ENCODE measurements around the gene RRP15.

Gene RRP15

DNA sequence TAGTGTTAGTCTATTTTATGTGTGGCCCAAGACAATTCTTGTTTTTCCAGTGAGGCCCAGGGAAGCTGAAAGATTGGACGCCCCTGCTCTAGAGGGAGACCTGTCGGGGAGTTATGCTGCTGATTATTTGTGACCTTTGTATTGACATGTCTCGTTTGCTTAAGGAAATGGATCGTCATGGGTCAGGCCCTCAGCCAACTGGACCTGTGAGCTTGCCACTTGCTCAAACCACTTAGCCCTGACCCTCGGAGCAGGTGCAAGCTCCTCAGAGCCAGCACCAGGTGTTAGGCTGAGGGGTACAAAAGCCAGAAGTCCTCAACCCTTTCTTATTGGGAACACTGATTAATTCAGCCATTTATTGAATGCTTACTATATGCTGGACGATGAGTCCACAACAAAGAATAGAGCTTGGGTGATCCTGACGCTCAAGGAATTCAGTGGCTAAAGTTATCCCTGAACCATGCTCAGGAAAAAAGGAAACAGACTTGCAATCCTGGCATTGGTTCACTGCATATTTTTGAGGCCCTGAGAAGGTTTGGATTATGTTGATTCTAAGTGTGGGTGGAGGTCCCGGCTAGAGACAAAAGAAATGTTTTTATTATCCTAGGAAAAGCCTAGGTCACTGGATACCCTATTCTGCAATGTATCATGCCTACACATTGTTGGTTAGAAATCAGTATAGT lies 79.1 kb downstream of the RRP15 start:
- DNase-seq, result no peak

GRCh38 chr1:218365226-218365999 lies 80.3 kb downstream of the RRP15 start:
- DNase-seq, result no peak

- no peak for DNase-seq
Measured at GRCh38 chr1:218366322-218367052, 81.4 kb downstream of the RRP15 start.

GRCh38 chr1:218367118-218367517 lies 82.0 kb downstream of the RRP15 start:
- DNase-seq, result no peak

GRCh38 chr1:218368686-218369085 lies 83.6 kb downstream of the RRP15 start:
- DNase-seq, result no peak

- no peak for DNase-seq
Measured at GRCh38 chr1:218369688-218370511, 84.8 kb downstream of the RRP15 start.

DNA sequence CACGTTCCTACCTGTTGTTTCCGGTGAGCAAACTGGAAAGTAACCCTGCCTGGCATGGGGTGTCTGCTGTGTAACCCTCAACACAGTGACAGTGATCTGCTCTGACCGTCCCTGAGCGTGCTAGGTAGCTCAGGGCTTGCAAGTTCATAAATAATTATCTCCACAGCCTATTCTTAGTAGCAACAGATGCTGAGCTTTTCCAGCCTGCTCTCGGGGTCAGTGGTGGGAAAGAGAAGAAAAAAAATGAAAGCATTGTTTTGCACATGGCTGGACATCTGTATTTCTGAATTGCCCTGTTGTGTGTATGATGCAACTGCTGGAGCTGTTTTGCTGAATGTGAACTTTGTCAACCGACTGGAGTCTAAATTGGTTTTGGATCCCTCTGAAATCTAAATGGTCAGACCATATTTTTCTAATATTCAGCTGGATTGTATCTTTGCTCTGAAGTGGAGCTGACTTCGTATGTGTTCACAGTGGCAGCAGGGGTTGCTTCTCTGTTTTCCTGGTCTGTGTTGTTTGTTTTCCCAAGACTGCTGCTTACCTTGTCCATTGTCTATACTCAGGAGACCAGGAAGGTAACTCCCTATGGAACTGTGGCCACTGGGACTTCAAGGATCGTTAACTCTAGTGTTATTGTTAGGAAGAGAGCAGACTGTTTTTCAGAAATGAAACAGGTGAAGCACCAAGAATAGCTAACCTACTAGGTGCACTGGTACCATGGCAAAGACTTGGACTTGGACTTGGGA lies 87.0 kb downstream of the RRP15 start:
- no peak for DNase-seq

- no peak for DNase-seq
Measured at GRCh38 chr1:218374401-218375353, 89.6 kb downstream of the RRP15 start.

DNA sequence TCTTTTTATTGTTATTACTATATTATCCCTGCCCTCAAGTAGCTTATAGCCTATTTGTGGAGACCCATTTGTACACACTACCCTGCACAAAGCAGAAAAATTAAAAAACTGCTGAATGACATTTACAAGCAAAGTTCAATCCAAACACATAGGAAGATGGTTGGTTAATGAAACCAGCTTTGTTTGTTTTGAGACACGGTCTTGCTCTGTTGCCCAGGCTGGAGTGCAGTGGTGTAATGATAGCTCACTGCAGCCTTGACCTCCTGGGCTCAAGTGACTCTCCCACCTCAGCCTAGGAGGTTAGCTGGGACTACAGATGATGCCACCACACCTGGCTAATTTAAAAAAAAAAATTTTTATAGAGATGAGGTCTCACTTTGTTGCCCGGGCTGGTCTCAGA lies 91.6 kb downstream of the RRP15 start:
- DNase-seq, result no peak

- DNase-seq, result no peak
Measured at GRCh38 chr1:218377143-218377660, 92.1 kb downstream of the RRP15 start.

GRCh38 chr1:218380125-218380977 lies 95.3 kb downstream of the RRP15 start:
- no peak for DNase-seq

GRCh38 chr1:218382261-218382660 lies 97.2 kb downstream of the RRP15 start:
- no peak for DNase-seq

DNA sequence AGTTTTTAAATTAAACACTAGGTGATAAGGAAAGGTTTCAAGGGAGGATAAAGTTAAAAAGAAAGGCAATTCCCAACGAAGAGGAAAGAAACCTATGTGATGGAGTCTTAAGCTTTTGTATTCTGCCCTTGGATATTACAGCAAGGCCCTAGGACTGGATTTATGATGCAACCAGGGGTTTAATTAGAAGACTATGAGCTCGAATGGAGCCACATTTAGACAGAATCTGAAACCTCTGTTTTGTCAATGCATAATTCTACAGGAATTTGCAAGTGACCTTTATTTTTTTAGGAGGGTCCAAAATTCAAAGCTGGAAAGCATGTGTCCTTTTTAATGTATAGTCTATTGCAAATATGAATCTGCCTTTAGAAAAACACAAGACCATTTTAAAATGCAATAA lies 98.0 kb downstream of the RRP15 start:
- no peak for DNase-seq

DNA sequence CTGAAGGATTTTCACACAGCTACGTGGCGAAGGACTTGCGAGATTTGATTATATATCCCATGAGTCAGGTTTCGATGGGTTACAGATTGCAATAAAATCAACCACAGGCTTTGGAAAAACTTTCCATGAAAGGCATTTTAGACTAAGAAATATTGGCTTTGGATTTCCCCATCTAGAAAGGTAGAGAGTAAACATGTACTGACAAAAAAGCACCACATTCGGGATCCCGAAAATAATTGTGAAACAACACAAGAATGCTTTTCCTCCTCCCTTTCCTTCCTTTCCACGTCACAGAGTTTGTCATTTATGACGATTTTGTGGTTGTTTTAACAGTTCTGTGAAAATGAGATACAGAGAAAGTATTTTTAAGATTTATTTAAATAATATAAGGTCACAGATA lies 98.6 kb downstream of the RRP15 start:
- no peak for DNase-seq

GRCh38 chr1:218384581-218384993 lies 99.5 kb downstream of the RRP15 start:
- DNase-seq, result peak; percentile 51

All from NCI-H1694 treated with DMSO at 0.1 percent for 48 hours (cell line).